Glutamatergic neuron (in vitro differentiated cells): Measurements from ENCODE around the gene PIWIL4. TPM values are rescaled to one million over a fixed set of nuclear protein-coding genes. Genes with fewer than 3 reads are reported as not detected.
A peak's percentile ranks its signal among the peaks of the same experiment; 100 is the strongest.

ENCODE experiments used
- DNase-seq: peaks from one replicate; pipeline ENCODE4 v3.0.0; 2022
- H3K27ac Mint-ChIP-seq: one replicate; pipeline ENCODE4 v1.8.0; 2020; ENCODE audit warnings: mild to moderate bottlenecking, mixed read lengths, inconsistent platforms; ENCODE audit not compliant: unreplicated experiment
- H3K27me3 Mint-ChIP-seq: one replicate; pipeline ENCODE4 v1.8.0; 2020; ENCODE audit warnings: mild to moderate bottlenecking, moderate library complexity, mixed read lengths, inconsistent platforms; ENCODE audit not compliant: unreplicated experiment
- H3K36me3 Mint-ChIP-seq: one replicate; pipeline ENCODE4 v1.8.0; 2020; ENCODE audit warnings: mild to moderate bottlenecking, mixed read lengths, inconsistent platforms; ENCODE audit not compliant: unreplicated experiment
- H3K4me1 Mint-ChIP-seq: one replicate; pipeline ENCODE4 v1.8.0; 2020; ENCODE audit warnings: mild to moderate bottlenecking, low read depth, mixed read lengths, inconsistent platforms; ENCODE audit not compliant: unreplicated experiment
- H3K4me3 Mint-ChIP-seq: one replicate; pipeline ENCODE4 v1.8.0; 2020; ENCODE audit warnings: mild to moderate bottlenecking, mixed read lengths, inconsistent platforms; ENCODE audit not compliant: unreplicated experiment
- H3K9me3 Mint-ChIP-seq: one replicate; pipeline ENCODE4 v1.8.0; 2020; ENCODE audit warnings: mild to moderate bottlenecking, moderate library complexity, mixed read lengths, inconsistent platforms; ENCODE audit not compliant: unreplicated experiment
- total RNA-seq: library from RNA; stranded (reverse); fragmentation: NEBNext Ultra II Directional; extraction: Animal tissue kit (Norgen Biotek cat#: 25700); gene quantifications from one replicate; pipeline ENCODE4 v1.2.1, GENCODE V29; 2021; ENCODE audit not compliant: unreplicated experiment
- TF ChIP-seq, protein P1 (sequence below): fragments of 200-600 bp; sonication (generic); IDR thresholded peaks from one replicate; pipeline ENCODE4 v1.5.0; 2021; ENCODE audit not compliant: partially characterized antibody, unreplicated experiment

The PIWIL4 gene
- total RNA-seq, 1 donor from 2014 or later: 0.69 TPM

DNA sequence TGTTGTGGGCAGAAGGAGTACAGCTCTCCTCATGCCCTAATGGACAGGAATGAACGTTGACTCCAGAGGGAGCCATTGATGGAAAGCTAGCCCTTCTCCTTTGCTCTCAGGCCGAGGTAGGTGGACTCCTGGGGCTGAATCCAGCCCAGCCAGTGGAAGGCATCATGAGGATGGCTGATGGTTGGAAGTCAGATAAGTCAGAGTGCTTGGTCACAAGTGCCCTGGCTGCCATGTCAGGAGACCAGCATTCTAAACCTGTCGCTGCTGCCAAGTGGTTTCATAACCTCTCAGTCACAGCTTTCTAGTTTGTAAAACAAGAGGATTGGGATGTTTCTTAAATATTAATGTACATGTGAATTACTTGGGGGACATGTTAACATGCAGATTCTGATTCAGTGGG lies 32.3 kb downstream of the PIWIL4 start:
- Mint-ChIP-seq H3K4me3 (no peak overlapping the region), H3K9me3 (no peaks in the 10 kb centered on the region), H3K4me1 (no peaks in the 10 kb centered on the region), H3K27ac (no peak overlapping the region), H3K36me3 (no peaks in the 10 kb centered on the region), H3K27me3 (no peaks in the 10 kb centered on the region)
- DNase-seq: no peak
- TF ChIP-seq, protein P1, sequence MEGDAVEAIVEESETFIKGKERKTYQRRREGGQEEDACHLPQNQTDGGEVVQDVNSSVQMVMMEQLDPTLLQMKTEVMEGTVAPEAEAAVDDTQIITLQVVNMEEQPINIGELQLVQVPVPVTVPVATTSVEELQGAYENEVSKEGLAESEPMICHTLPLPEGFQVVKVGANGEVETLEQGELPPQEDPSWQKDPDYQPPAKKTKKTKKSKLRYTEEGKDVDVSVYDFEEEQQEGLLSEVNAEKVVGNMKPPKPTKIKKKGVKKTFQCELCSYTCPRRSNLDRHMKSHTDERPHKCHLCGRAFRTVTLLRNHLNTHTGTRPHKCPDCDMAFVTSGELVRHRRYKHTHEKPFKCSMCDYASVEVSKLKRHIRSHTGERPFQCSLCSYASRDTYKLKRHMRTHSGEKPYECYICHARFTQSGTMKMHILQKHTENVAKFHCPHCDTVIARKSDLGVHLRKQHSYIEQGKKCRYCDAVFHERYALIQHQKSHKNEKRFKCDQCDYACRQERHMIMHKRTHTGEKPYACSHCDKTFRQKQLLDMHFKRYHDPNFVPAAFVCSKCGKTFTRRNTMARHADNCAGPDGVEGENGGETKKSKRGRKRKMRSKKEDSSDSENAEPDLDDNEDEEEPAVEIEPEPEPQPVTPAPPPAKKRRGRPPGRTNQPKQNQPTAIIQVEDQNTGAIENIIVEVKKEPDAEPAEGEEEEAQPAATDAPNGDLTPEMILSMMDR: no peak

DNA sequence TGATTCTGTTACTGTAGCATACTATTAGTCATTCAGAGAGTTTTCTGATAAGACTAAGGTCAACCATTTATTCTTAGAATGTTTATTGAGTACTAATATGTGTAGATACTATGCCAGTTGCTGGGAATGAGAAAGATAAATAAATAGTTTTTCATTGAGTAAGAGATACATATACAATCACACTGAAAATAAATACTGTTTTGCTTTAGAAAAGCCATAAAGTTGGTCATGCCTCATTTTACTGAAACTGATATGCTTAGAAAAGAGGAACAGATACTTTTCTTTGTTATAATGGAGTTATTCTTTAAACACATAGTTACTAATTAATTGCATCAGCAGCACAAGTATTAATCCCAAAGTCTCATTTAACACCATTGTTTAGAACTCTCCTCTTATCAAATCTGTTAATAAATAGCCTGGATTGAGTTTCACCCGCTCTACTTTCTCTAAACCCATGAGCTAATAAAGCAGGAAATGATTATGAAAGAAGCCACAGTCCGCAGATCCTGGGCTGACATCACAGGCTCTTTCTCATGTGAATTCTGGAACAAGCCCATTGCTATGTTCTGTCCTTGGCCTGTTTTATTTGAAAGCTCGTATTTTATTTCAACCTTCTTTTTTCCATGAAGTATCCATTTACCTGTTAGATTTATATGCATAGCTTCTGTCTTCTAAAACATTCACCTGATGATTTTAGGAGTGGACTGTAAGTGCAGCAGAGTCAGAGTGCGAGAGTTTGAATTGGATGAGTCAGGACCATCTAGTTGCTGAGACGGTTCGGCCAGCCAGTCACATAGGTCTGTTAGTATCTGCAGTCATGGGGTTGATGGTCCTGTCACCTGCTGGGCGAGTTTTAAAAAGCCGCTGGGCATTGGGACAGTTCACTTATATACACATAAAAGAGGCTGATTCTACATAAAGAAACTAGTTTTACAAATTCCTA lies 35.5 kb downstream of the PIWIL4 start:
- TF ChIP-seq, protein P1: peak; percentile 36
- Mint-ChIP-seq H3K36me3 (no peaks in the 10 kb centered on the region), H3K4me3 (no peak overlapping the region), H3K27me3 (no peaks in the 10 kb centered on the region), H3K4me1 (no peaks in the 10 kb centered on the region), H3K9me3 (no peaks in the 10 kb centered on the region), H3K27ac (no peak overlapping the region)
- DNase-seq: peak; percentile 74

DNA sequence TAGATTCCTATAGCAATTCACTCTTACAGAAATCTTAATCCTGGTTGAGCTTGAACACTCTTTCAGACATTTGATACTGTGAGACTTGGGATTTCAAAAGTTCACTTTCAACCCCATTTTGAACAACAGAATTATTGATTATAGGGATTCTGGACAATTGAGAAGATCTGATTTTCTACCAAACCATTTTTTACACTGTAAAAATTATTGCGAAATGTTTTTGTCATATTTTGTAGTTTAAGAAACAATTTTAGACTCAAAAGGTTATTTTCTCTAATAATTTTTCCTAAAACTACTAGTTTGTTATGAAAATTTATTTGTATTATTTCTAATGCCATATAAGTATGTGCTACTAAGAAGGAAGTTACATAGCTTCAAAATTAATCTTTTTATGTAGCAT lies 36.4 kb downstream of the PIWIL4 start:
- Mint-ChIP-seq H3K27me3 (peaks cover 2% of the 10 kb centered on the region), H3K36me3 (no peaks in the 10 kb centered on the region), H3K9me3 (no peaks in the 10 kb centered on the region), H3K4me3 (no peak overlapping the region), H3K4me1 (no peaks in the 10 kb centered on the region), H3K27ac (no peak overlapping the region)
- no peak for DNase-seq
- TF ChIP-seq, protein P1: no peak

DNA sequence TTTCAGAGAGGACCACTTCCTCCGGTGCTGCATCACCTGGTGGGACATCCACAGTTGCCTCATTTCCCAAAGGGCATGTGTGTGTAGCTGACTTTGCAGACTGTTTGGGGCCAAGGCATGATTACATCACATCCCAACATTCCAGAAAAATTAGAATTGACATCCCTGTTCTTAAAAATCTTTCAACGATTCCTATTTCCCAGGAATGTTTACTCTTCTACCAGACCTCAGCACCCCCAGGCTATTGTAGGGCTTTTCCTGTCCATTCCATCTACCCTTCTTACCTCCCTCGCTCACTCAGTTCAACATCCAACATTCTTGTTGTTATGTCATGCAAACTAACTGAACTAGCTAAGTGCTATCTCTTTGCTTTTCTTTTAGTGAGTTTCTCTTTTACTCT lies 37.3 kb downstream of the PIWIL4 start:
- Mint-ChIP-seq H3K4me3 (no peak overlapping the region), H3K9me3 (no peaks in the 10 kb centered on the region), H3K27me3 (peaks cover 2% of the 10 kb centered on the region), H3K36me3 (no peaks in the 10 kb centered on the region), H3K27ac (no peak overlapping the region), H3K4me1 (no peaks in the 10 kb centered on the region)
- no peak for DNase-seq
- TF ChIP-seq, protein P1: no peak

DNA sequence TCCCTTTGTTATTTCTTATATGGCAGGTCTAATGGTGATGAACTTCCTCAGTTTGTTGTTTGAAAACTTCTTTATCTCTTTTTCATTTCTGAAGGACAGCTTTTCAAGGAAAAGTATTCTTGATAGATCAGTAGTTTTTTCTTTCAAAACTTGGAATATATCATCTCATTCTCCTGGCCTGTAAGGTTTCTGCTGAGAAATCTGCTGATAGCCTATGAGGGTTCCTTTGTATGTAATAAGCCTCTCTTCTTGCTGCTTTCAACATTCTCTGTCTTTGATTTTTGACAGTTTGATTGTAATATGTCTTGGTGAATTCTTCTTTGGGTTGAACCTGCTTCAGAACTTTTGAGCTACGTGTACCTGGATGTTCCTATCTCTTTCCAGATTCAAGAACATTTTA lies 46.0 kb downstream of the PIWIL4 start:
- H3K9me3 Mint-ChIP-seq: peaks cover 10% of the 10 kb centered on the region
- no peaks in the 10 kb centered on the region for H3K4me1 Mint-ChIP-seq
- H3K36me3 Mint-ChIP-seq: peaks cover 14% of the 10 kb centered on the region
- no peak overlapping the region for H3K27ac Mint-ChIP-seq
- DNase-seq: no peak
- TF ChIP-seq, protein P1: no peak
- H3K27me3 Mint-ChIP-seq: peaks cover 2% of the 10 kb centered on the region
- H3K4me3 Mint-ChIP-seq: no peak overlapping the region
